ENCODE data around the gene CFTR. TPM values are rescaled to one million over a fixed set of nuclear protein-coding genes. Genes with fewer than 3 reads are reported as not detected.

The CFTR gene
- total RNA-seq, 1 experiment from 2014 or later: 0.19 TPM

DNA sequence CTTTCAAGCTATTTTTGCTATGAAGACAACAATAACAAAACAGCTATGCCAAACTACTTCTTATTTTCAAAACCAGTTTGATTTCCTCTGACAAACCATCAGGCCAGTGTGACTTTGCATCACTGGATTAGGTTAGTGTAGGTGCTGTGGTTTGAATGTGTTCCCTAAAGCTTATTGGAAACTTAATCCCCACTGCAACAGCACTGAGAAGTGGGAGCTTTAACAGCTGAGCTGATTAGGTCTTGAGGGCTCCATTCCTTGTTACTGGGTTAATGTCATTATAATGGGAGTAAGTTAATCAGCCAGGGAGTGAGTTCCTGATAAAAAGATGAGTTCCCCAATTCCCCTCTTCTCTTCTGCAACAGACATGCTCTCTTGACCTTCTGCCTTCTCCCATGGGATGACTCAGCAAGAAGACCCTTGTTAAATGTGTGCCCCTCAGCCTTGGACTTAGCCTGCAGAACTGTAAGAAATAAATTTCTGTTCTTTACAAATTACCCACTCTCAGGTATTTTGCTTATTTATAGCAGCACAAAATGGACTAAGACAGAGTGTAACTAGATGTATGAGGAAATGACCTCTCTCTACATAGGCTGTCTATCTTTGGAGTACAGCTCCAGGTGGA, 206.6 kb downstream of the CFTR start:
- H3K4me1 ChIP-seq (ENCODE audit: insufficient read depth, low read length, poor library complexity, severe bottlenecking): no peaks in the 10 kb centered on the region
- no peaks in the 10 kb centered on the region for H3K9me3 ChIP-seq (ENCODE audit: low read depth, low read length, poor library complexity, severe bottlenecking)
- no peaks in the 10 kb centered on the region for H3K27me3 ChIP-seq (replicated peaks; ENCODE audit: insufficient read depth, low read depth, low read length, poor library complexity)
- no TSS peak for BruUV-seq (replicated peaks)
- H3K4me3 ChIP-seq (ENCODE audit: low read depth, low read length, poor library complexity, severe bottlenecking): no peak overlapping the region
- no peak for TF ChIP-seq EZH2 (IDR thresholded peaks at IDR 0.05; ENCODE audit: borderline replicate concordance, low read depth, low read length, poor library complexity, severe bottlenecking)
- TF ChIP-seq CTCF (conservative IDR thresholded peaks at IDR 0.05; ENCODE audit: low read depth, low read length): no peak
- no peak overlapping the region for H3K27ac ChIP-seq (ENCODE audit: low read depth, low read length, poor library complexity, severe bottlenecking)
- no peak for DNase-seq (ENCODE audit: low spot score)
- H3K36me3 ChIP-seq (ENCODE audit: insufficient read depth, low read length, poor library complexity, severe bottlenecking): no peaks in the 10 kb centered on the region
- ChIA-PET POLR2A (ENCODE audit: low non-redundant PET) (interaction anchor here (0.7 kb wide), 1 partner anchor 86 kb away, joined by 3 read pairs; no protein-coding TSS in a partner anchor), CTCF (no interaction called here)
- intact Hi-C loops (cut with micrococcal nuclease; ENCODE audit: unreplicated experiment): no loop called here

- intact Hi-C loops (cut with micrococcal nuclease; ENCODE audit: unreplicated experiment): no loop called here
- BruUV-seq (replicated peaks): no TSS peak
- no peak overlapping the region for H3K27ac ChIP-seq (ENCODE audit: low read depth, low read length, poor library complexity, severe bottlenecking)
- no peaks in the 10 kb centered on the region for H3K9me3 ChIP-seq (ENCODE audit: low read depth, low read length, poor library complexity, severe bottlenecking)
- H3K4me1 ChIP-seq (ENCODE audit: insufficient read depth, low read length, poor library complexity, severe bottlenecking): no peaks in the 10 kb centered on the region
- POLR2A ChIA-PET (ENCODE audit: low non-redundant PET): no interaction called here
- no peak for DNase-seq (ENCODE audit: low spot score)
- H3K36me3 ChIP-seq (ENCODE audit: insufficient read depth, low read length, poor library complexity, severe bottlenecking): no peaks in the 10 kb centered on the region
- H3K27me3 ChIP-seq (replicated peaks; ENCODE audit: insufficient read depth, low read depth, low read length, poor library complexity): no peaks in the 10 kb centered on the region
- no peak overlapping the region for H3K4me3 ChIP-seq (ENCODE audit: low read depth, low read length, poor library complexity, severe bottlenecking)
- CTCF ChIA-PET: no interaction called here
- TF ChIP-seq EZH2 (IDR thresholded peaks at IDR 0.05; ENCODE audit: borderline replicate concordance, low read depth, low read length, poor library complexity, severe bottlenecking) (no peak), CTCF (conservative IDR thresholded peaks at IDR 0.05; ENCODE audit: low read depth, low read length) (no peak)
Observed at GRCh38 chr7:117688126-117688525, 208.3 kb downstream of the CFTR start.

DNA sequence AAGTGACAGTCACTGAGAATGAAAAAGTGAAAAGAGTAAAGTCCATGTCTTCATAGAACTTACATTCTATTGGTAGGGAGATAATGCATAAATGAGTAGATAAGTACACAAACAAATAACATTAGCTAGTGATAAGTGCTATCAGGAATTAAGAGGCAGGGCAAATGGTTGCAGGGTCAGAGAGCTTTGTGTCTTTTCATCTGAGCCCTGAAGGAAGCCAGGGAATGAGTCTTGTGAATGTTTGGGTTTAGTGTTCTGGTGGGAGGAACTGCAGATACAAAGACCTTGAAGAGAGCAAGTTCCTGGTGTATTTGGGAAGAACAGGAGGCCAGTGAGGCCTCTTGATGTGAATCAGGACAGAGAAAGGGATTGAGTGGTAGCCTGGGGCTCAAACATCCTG, 209.6 kb downstream of the CFTR start:
- no peaks in the 10 kb centered on the region for H3K4me1 ChIP-seq (ENCODE audit: insufficient read depth, low read length, poor library complexity, severe bottlenecking)

DNA sequence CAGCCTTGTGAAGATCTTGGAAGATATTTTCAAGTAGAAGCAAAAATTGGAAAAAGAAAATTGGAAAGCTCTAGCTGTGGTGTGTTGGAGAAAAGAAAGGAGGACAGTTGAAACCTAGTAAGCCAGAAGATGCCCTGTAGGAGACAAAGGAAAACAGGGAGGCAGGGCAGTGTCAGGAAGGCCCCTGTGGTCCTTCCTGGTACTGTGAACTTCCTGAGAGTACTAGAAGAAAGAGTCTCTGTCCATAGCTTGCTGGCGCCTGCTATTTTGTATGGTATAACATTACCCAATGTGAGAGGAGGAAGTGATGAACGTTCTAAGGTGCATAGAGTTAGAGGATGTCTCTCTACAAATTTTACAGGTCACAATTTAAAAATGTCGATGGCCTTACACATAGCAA, 210.3 kb downstream of the CFTR start:
- no TSS peak for BruUV-seq (replicated peaks)

More for the DNA sequence above, 209.6 kb downstream of the CFTR start:
- Histone ChIP-seq H3K27ac (ENCODE audit: low read depth, low read length, poor library complexity, severe bottlenecking) (no peak overlapping the region), H3K4me3 (ENCODE audit: low read depth, low read length, poor library complexity, severe bottlenecking) (no peak overlapping the region), H3K36me3 (ENCODE audit: insufficient read depth, low read length, poor library complexity, severe bottlenecking) (no peaks in the 10 kb centered on the region), H3K9me3 (ENCODE audit: low read depth, low read length, poor library complexity, severe bottlenecking) (no peaks in the 10 kb centered on the region), H3K27me3 (replicated peaks; ENCODE audit: insufficient read depth, low read depth, low read length, poor library complexity) (no peaks in the 10 kb centered on the region)
- TF ChIP-seq EZH2 (IDR thresholded peaks at IDR 0.05; ENCODE audit: borderline replicate concordance, low read depth, low read length, poor library complexity, severe bottlenecking): no peak
- intact Hi-C loops (cut with micrococcal nuclease; ENCODE audit: unreplicated experiment): no loop called here
- POLR2A ChIA-PET (ENCODE audit: low non-redundant PET): no interaction called here
- BruUV-seq (replicated peaks): no TSS peak
- CTCF ChIA-PET: no interaction called here
- DNase-seq (ENCODE audit: low spot score): no peak

More for the DNA sequence above, 210.3 kb downstream of the CFTR start:
- no peaks in the 10 kb centered on the region for H3K4me1 ChIP-seq (ENCODE audit: insufficient read depth, low read length, poor library complexity, severe bottlenecking)
- TF ChIP-seq CTCF (conservative IDR thresholded peaks at IDR 0.05; ENCODE audit: low read depth, low read length) (no peak), EZH2 (IDR thresholded peaks at IDR 0.05; ENCODE audit: borderline replicate concordance, low read depth, low read length, poor library complexity, severe bottlenecking) (no peak)
- no peak for DNase-seq (ENCODE audit: low spot score)
- H3K27me3 ChIP-seq (replicated peaks; ENCODE audit: insufficient read depth, low read depth, low read length, poor library complexity): no peaks in the 10 kb centered on the region
- CTCF ChIA-PET: no interaction called here
- intact Hi-C loops (cut with micrococcal nuclease; ENCODE audit: unreplicated experiment): no loop called here
- no peaks in the 10 kb centered on the region for H3K36me3 ChIP-seq (ENCODE audit: insufficient read depth, low read length, poor library complexity, severe bottlenecking)
- H3K27ac ChIP-seq (ENCODE audit: low read depth, low read length, poor library complexity, severe bottlenecking): no peak overlapping the region
- no peak overlapping the region for H3K4me3 ChIP-seq (ENCODE audit: low read depth, low read length, poor library complexity, severe bottlenecking)
- POLR2A ChIA-PET (ENCODE audit: low non-redundant PET): no interaction called here
- no peaks in the 10 kb centered on the region for H3K9me3 ChIP-seq (ENCODE audit: low read depth, low read length, poor library complexity, severe bottlenecking)

Measured in A673 (cell line).